HG03095 (cell line): Measurements from ENCODE around the gene TRANK1.
"Not testable (repeated sequence)": the region's sequence is repeated elsewhere in the genome, so short reads cannot be mapped to it uniquely, and the experiment has no call there.

Experiments used
- ATAC-seq: cut with Tn5 transposase; IDR thresholded peaks from one replicate; pipeline ENCODE4 v1.9.1; 2021; ENCODE audit warnings: moderate library complexity; ENCODE audit not compliant: unreplicated experiment

TRANK1 gene

DNA sequence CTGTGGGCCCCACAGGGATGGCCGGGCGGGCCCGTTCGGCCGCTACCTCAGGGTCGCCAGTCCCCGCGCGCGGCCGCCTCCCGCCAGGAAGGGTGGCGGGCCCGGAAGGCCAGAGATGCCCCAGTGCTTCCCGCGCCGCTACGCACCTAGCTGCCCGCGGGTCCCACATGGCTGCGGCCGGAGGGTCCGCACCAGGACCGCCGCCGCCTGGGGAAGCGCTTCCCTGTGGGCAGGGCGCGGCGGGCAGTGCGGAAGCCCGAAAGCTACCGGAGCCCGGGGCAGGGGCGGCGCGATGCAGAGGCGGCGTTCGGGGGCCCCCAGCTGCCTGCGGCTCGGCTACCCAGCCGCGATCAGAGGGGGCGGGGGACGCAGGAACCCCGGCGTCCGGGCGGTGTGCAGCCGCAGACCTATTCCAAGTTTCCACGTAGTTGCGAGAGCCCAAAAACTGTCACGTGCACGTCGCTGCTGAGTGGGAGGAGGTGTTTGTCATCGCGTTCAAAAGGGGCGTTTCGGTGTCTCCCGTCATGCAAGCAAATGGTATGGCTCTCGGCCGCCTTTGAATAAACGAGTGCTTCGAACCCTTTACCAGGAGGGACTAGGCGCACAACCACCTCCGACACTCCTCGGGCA, at the start of gene TRANK1:
TSS of gene TRANK1 (minus strand) at position 414 of the 630 bp plus-strand sequence. CDS start at position 169, 245 bp downstream.
- peak; percentile 52 for ATAC-seq

DNA sequence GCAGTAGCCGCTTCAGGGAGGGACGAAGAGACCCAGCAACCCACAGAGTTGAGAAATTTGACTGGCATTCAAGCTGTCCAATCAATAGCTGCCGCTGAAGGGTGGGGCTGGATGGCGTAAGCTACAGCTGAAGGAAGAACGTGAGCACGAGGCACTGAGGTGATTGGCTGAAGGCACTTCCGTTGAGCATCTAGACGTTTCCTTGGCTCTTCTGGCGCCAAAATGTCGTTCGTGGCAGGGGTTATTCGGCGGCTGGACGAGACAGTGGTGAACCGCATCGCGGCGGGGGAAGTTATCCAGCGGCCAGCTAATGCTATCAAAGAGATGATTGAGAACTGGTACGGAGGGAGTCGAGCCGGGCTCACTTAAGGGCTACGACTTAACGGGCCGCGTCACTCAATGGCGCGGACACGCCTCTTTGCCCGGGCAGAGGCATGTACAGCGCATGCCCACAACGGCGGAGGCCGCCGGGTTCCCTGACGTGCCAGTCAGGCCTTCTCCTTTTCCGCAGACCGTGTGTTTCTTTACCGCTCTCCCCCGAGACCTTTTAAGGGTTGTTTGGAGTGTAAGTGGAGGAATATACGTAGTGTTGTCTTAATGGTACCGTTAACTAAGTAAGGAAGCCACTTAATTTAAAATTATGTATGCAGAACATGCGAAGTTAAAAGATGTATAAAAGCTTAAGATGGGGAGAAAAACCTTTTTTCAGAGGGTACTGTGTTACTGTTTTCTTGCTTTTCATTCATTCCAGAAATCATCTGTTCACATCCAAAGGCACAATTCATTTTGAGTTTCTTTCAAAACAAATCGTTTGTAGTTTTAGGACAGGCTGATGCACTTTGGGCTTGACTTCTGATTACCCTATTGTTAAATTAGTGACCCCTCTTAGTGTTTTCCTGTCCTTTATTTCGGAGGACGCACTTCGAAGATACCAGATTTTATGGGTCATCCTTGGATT, 48.8 kb upstream of the TRANK1 start, which contains the start of gene MLH1:
TSS of gene MLH1 (plus strand) at position 193 of the 958 bp plus-strand sequence. CDS start at position 223, 30 bp downstream.
- ATAC-seq: peak; percentile 92

DNA sequence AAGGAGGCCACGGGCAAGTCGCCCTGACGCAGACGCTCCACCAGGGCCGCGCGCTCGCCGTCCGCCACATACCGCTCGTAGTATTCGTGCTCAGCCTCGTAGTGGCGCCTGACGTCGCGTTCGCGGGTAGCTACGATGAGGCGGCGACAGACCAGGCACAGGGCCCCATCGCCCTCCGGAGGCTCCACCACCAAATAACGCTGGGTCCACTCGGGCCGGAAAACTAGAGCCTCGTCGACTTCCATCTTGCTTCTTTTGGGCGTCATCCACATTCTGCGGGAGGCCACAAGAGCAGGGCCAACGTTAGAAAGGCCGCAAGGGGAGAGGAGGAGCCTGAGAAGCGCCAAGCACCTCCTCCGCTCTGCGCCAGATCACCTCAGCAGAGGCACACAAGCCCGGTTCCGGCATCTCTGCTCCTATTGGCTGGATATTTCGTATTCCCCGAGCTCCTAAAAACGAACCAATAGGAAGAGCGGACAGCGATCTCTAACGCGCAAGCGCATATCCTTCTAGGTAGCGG, 48.0 kb upstream of the TRANK1 start, which contains the start of gene EPM2AIP1:
TSS of gene EPM2AIP1 (minus strand) at position 326 of the 520 bp plus-strand sequence. CDS start at position 272, 54 bp downstream.
- ATAC-seq: peak; percentile 84

DNA sequence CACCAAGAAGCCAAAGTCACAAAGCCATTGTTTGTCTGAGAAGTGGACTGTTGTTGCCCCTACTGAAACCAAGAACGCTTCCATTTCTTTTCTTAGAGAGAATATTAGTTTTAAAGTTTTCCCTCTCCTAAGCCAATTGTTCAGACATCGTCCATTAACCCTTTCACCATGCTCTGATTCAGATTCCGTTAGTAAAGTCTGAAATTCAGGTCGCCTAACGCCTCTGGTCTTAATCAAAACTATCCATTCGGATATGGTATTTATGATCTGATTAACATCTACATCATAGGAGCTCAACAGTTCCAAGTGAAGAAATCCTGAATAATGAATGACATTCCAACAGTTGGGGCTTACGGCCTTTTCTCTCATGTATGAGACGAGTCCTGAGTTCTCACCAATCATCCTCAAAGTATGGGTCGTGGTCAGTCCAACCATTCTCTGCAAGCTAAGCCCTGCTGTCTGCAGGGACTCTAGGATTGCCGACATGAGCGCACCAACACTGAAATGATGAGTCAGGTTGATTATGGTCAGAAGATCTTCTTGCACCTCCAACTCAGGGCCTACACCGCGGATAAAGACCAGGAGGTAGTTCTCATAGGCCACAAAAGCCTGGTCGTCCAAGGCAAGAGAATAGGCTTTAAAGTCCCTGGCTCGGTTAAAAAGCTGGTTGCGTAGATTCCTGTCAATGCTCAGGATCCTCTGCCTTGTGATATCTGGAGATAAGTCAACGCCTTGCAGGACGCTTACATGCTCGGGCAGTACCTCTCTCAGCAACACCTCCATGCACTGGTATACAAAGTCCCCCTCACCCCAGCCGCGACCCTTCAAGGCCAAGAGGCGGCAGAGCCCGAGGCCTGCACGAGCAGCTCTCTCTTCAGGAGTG, 47.3 kb upstream of the TRANK1 start:
- ATAC-seq: no peak

DNA sequence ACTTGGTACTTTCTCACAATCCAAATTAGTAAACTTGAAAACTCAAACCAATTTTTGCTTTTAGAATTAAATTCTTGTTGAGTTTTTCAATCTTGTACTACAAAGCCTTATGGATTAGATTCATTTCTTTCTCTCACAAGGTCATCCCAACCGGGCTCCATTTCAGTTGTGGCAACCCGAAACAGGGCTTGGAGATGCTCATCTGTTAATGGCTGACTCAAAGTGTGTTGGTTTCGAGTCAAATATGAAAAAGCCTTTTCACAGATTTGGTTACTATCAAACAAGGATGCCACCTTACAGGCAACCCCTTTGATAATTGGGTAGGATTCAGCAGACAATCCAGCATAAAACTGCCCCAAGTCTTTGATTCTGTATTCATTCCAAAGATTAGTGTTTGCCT, 46.3 kb upstream of the TRANK1 start:
- ATAC-seq: no peak

DNA sequence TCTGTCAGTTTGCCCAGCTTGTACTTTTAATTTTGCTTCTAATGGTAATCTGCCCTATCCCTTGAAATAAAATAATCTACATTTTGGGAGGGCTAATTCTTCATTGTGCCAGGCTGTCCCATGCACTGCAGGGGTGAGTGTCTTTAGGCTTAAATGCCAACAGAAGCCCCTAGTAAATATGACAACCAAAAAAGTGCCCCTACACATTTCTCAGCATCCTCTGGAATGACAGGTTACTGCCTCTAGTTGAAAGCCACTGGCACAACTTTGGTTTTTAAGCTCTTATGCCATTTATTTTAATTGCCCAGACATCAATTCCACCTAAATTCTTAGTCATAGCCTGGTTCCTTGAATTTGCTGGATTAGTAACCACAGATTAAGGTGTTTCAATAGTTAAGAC, 44.7 kb upstream of the TRANK1 start:
- ATAC-seq: no peak

DNA sequence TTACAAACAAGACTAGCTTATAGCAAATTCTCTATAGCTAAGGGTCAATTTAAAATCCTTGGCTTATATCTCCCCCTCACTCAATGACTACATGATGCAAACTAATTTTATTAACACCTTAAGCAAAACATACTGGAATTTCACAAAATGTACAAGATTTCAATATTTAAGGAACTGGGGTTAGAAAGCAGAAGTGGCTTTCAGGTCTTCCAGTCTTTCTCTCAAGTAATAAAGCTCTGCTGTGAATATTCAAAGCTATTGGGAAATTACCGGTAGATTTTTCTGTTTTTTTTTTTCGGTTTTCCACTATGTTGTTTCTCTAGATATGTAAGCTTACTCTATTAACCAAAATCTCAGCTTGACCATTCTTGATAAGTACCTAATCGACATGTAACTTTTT, 44.2 kb upstream of the TRANK1 start:
- no peak for ATAC-seq

DNA sequence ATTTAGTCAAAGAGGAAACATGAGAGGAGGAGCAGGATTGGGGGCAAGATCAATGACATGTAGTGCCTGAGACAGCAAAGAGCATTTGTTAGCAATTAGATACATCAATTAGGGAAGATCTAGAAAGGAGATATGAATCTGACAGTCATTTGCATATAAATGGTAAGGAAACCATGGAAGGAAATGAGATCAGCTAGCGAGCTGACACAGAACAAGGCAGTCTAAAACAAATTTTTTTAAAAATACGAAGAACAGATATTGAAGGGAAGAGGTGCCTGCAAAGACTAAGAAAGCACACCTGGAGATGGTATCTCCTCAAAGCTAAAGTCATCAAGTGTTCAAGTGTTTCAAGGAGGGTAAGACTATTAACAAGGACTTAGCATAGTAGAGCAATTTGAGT, 43.5 kb upstream of the TRANK1 start:
- ATAC-seq: no peak

DNA sequence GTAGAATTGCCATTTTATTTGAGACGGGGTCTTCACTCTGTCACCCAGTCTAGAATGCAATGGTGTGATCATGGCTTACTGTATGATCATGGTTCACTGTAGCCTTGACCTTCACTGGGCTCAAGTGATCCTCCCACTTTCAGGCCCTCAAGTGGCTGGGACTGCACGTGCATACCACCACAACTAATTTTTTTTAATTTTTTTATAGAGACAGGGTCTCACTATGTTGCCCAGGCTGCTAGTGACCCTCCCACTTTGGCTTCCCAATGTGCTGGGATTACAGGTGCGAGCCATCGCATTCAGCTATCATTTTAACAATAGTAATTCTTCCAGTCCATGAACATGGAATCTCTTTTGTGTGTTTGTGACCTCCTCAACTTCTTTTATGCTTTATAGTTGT, 36.2 kb upstream of the TRANK1 start:
- ATAC-seq: no peak

DNA sequence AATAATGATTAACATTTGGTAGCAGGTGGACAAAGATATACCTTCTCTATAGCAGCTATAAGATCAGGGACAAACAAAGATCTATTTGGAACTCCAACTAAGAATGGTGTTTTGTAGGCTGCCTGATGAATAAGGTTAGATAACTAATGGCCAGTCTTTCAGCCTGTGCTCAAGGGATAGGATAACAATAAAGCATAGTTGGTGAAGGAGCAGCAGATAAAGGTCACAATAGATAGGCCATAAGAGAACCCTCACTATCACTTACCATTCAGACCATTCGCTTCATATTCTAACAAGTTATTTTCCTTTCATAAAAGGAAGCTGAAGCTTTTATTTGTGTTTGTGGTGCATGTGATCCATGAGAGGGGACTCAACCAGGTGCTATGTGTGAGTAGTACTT, 28.3 kb upstream of the TRANK1 start:
- no peak for ATAC-seq

DNA sequence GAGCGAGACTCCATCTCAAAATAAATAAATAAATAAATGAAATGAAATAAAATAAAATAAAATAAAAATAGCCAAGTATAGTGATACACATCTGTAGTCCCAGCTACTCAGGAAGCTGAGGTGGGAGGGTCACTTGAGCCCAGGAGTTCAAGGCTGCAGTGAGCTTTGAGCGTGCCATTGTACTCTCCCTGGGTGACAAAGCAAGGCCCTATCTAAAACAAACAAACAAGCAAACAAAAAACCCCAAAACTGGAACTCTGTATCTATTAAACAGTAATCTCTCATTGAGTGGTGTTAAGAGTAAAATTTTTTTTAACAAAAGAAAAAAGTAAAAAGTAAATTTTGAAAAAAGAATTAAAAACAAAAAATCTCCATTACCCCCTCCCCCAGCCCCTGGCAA, 27.3 kb upstream of the TRANK1 start:
- no peak for ATAC-seq

DNA sequence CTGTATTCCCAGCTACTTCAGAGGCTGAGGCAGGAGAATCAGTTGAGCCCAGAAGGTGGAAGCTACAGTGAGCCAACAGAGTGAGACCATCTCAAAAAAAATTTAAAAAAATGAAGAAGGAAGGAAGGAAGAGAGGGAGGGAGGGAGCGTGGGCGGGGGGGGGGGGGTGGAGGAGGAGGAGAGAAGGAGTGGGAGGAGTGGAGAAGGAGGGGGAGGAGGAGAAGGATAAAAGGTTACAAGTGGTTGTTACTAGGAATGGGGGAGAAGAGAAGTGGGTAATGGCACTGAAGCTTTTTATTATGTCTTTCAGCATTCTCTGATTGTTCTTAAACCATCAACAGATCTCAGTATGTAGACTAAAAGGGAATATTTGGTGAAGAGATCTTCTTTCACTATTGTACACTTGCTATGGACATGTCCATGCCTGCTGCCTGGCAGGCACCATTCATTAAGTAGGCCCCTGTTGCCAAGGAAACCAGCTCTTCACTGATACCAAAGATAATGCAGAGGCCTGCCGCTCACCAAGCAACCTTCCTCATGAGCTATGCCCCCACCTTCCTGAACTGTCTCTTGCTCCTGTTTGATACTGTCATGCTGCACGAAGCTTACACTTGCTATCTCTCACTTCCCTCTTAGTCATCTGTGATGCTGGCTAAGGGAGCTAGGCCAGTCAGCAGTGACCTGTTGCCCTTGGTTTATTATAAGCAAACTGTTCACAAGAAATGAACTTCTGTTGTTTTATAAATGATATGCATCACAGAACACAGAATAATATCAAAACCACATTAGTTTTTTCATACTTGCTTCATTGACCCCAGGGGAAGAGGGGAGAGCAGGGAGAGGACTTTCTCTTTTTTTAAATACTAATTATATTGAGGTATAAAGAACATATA, 24.9 kb upstream of the TRANK1 start:
- ATAC-seq: peak; percentile 100

DNA sequence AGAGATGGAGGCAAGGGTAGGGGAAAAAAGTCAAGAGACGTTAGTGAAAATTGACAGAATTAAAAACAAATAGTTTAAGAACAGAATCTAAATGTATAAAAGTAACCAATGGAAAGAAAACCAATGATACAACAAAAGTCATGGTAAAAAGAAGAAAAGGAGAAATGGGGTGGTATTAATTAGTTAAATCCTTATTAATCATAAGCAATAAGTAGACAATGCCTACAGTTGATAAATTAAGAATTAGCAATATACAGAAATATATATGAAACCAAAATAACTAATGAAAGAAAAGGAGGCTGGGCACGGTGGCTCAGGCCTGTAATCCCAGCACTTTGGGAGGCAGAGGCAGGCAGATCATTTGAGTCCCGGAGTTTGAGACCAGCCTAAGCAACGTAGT, 24.2 kb upstream of the TRANK1 start:
- no peak for ATAC-seq

DNA sequence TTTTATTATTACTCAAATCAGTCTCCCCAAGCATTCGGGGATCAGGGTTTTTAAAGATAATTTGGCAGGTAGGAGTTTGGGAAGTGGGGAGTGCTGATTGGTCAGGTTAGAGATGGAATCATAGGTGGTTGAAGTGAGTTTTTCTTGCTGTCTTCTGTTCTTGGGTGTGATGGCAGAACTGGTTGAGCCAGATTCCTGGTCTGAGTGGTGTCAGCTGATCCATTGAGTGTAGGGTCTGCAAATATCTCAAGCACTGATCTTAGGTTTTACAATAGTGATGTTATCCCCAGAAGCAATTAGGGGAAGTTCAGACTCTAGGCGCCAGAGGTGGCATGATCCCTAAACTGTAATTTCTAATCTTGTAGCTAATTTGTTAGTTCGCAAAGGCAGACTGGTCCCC, 20.6 kb upstream of the TRANK1 start:
- ATAC-seq: no peak

DNA sequence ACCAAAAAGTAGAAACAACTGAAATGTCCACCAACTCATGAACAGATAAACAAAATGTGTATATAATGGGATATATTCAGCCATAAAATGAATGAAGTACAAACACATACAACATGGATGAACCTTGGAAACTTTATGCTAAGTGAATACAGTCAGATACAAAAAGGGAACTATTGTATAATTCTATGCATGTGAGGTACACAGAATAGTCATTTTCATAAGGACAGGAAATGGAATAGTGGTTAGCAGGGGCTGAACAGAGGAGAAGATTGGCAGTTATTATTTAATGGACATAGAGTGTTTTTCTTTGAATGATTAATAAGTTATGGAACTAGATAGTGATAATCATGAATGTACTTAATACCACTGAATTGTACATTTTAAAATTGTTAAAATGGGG, 20.0 kb upstream of the TRANK1 start:
- no peak for ATAC-seq

DNA sequence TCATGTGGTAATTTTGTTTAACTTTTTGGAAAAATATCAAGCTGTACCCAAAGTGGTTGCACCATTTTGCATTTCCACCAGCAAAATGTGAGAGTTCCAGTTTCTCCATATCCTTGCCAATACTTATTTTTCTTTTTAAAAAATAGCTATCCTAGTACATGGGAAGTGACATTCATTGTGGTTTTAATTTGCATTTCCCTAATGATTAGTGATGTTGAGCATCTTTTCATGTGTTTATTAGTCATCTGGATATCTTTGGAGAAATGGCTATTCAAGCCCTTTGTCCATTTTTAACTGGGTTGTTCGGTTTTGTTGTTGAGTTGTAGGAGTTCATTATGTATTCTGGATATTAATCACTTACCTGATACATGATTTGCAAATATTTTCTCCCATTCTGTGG, 19.5 kb upstream of the TRANK1 start:
- ATAC-seq: no peak

DNA sequence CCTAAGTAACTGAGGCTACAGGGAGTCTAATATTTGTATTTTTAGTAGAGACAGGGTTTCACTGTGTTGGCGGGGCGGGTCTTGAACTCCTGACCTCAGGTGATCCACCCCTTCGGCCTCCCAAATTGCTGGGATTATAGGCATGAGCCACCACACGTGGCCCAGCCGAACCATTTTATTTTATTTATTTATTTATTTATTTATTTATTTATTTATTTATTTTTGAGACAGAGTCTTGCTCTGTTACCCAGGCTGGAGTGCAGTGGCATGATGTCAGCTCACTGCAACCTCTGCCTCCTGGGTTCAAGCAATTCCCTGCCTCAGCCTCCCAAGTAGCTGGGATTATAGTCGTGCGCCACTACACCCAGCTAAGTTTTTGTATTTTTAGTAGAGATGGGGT, 18.2 kb upstream of the TRANK1 start:
- not testable (repeated sequence) for ATAC-seq

DNA sequence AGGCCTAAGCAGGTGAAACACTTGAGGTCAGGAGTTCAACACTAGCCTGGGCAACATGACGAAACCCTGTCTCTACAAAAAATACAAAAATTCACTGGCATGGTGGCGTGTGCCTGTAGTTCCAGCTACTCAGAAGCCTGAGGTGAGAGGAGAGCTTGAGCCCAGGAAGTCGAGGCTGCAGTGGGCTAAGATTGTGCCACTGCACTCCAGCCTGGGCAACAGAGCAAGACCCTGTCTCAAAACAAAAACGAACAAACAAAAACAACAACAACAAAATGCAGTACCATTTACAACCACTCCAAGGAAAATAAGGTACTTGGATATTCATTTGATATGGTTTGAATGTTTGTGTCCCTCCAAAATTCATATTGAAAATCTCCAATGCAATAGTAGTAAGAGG, 15.6 kb upstream of the TRANK1 start:
- ATAC-seq: no peak

DNA sequence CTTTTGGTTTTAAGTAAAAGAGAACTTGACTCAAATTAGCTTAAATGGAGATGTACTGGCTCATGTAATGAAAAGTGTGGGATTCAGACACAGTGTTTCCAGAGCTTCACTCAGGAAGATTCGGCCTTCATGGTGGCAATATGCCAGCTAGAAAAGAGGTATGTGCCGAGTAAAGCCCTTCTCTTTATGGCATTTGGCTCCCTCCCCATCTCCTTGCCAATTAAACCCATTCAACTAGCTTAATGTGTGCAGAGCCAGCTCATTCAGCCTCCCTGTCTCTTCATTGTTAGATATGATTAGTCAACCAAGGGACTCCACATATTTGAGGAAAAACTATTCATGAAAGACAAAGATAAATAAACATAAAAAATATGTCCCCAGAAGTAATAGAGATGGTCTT, 15.0 kb upstream of the TRANK1 start:
- ATAC-seq: no peak
